Non-pigmented ciliary epithelial cell (primary cell): Measurements from ENCODE around the gene HS3ST2.
"Not testable (repeated sequence)": the region's sequence is repeated elsewhere in the genome, so short reads cannot be mapped to it uniquely, and the experiment has no call there.

Source experiments
- DNase-seq: peaks from one replicate; pipeline ENCODE4 v3.0.0-alpha.2; 2010; ENCODE audit warnings: low read depth

HS3ST2 gene

DNA sequence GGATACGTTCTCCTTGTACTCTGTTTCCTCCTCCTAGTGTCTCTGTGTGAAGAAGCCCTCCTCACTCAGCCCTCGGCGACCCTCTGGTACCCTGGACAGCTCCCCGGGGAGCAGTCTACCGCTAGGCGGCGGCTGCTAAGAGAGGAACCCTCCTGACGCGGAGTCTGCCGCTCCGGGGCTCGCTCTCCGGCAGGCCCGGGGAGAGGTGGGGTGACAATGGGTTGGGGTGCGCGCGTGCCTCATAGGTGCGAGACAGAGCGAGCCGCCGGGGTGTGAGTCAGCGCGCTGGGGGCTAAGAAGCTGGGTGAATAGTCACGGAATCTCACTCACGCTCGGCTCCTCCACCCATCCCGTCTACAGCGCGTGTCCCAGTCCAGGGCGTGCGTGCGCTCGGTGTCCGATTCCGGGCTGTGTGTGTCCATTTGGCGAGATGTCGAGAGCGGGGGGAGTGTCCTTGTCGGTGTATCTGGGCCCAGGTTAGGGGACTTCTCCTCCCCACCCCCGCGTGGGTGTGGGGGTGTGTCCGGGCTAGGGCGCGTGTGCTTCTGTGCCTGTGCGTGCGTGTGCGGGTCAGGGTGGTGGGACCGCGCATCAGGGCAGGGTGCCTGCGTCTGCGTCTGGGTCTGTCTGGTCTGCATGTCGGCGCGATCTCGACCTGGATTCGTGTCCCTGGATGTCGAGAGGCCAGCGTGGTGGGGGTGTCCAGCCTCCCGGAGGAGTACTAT is 577 bp upstream of the HS3ST2 start:
- no peak for DNase-seq

DNA sequence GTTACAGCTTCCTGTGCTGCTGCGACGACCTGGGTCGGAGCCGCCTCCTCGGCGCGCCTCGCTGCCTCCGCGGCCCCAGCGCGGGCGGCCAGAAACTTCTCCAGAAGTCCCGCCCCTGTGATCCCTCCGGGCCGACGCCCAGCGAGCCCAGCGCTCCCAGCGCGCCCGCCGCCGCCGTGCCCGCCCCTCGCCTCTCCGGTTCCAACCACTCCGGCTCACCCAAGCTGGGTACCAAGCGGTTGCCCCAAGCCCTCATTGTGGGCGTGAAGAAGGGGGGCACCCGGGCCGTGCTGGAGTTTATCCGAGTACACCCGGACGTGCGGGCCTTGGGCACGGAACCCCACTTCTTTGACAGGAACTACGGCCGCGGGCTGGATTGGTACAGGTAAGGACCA is 746 bp downstream of the HS3ST2 start:
- no peak for DNase-seq

DNA sequence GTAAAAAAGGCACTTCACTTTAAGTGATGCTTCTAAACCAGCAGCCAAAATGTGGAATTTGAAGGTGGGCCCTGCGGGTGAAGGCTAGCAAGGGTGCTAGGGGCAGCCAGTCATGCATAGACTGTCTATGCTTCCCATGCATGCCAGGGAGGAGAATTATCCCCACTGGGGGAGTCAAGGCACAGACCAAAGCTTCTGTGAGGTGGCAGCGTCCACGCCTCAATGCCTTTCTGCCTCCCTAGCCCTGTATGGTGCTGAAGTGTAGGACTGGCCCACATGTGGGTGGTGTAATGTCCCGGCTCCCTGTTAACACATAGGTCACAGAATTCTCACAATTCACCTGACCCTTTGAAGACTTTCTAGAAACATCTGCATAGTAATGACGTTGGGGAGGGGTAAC is 1.9 kb downstream of the HS3ST2 start:
- DNase-seq = no peak

DNA sequence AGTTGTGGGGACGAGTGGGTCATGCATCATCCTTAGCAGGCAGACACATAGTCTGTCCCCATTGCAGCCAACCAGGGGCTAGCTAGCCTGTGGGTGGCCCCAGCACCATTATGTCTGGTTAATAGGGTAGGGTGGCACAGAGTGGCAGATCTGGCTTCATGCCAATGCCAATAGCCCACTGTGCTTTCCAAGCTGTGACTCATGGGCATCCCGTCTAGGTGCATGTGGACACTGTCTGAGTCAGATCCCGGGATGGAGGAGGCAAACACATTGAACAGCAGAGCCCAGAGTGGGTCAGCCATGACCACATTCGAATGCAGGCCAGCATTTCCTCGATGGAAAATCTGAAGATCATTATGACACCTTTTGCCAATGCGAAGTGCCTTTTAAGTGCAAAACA is 2.5 kb downstream of the HS3ST2 start:
- DNase-seq = no peak

DNA sequence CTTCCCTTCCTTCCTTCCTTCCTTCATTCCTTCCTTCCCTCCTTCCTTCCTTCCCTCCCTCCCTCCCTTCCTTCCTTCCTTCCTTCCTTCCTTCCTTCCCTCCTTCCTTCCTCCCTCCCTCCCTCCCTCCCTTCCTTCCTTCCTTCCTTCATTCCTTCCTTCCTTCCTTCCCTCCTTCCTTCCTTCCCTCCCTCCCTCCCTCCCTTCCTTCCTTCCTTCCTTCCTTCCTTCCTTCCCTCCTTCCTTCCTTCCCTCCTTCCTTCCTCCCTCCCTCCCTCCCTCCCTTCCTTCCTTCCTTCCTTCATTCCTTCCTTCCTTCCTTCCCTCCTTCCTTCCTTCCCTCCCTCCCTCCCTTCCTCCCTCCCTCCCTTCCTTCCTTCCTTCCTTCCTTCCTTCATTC is 4.8 kb downstream of the HS3ST2 start:
- not testable (repeated sequence) for DNase-seq

DNA sequence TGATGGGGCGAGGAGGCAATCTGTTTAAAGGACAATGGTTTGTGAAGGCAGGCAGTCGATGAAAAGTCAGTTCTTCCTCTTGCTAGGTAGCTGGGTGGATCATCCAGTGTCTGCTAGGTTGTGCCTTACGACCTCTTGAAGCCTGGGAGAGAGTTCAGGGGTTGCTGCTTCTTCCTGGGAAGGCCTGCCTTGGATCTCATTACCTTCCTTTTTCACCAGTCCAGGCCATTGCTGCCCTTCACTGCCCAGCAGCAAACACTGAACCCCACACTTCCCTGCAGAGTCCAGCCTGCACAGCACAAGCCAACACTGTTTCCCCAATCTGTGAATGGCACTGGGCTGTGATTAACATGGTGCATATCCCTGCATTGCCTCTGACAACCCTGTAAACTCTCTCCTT is 24.7 kb downstream of the HS3ST2 start:
- no peak for DNase-seq

DNA sequence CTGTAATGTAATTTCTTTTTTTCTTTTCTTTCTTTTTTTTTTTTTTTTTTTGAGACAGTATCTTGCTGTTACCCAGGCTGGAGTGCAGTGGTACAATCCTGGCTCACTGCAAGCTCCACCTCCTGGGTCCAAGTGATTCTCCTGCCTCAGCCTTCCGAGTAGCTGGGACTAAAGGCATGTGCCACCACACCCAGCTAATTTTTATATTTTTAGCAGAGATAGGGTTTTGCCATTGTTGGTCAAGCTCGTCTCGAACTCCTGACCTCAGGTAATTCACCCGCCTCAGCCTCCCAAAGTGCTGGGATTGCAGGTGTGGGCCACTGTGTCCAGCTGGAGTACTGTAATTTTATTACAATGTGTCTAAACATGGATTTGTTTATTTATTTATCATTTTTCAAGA is 28.1 kb downstream of the HS3ST2 start:
- DNase-seq = not testable (repeated sequence)

DNA sequence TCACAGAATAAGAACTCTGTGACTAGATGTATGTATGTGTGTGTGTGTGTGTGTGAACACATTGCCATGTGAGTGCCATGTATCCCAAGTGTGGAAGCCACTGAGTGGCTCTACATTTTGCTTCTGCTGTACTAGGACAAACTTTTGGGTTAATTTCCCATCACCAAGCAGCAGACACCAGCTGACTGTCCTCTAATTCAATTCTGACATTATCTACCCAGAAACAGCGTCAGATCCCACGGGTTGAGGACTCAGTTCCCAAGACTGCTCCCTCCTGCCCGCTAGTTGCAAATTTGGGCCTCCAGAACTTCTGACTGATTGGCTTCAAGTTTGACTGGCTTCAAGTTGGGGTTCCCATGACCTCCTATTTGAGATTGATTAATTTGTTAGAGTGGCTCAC is 29.2 kb downstream of the HS3ST2 start:
- no peak for DNase-seq

DNA sequence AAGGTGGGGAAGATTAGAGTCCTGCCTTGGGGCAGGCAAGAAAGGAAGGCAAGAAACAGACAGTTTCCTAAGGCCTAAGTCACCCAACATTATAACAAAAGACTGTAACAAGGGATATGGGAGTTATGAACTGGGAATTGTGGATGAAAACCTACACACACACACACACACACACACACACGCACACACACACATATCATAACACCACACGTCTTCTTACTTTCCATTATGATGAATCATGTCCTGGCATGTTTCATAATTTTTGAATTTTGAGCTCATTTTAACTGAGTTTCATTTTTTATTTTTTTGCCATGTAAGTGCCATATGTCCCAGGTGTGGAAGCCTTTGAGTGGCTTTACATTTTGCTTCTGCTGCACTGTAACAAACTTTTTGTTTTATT is 29.9 kb downstream of the HS3ST2 start:
- no peak for DNase-seq

DNA sequence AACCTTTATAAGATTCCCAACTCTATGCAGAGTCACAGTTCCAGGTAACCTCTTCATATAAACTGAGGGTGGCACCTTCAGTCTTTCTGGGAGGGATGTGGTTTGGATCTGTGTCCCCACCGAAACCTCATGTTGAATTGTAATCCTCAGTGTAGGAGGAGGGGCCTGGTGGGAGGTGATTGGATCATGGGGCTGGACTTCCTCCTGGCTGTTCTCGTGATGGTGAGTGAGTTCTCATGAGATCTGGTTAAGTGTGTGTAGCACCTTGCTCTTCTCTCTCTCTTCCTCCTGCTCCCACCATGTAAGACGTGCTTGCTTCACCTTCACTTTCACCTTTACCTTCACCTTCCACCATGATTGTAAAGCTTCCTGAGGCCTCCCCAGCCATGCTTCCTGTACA is 30.5 kb downstream of the HS3ST2 start:
- no peak for DNase-seq

DNA sequence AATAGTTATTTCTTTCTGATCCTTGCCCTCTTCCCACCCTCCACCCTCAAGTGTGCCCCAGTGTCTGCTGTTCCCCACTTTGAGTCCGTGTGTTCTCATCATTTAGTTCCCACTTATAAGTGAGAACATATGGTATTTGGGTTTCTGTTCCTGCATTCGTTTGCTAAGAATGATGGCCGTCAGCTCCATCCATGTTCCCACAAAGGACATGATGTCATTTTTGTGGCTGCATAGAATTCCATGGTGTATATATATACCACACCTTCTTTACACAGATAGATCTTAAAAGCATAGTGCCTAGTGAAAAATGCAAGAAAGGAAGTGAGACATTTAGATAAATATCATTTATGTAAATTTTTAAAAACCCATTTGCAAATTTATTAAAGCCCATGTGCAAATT is 33.1 kb downstream of the HS3ST2 start:
- DNase-seq = no peak

DNA sequence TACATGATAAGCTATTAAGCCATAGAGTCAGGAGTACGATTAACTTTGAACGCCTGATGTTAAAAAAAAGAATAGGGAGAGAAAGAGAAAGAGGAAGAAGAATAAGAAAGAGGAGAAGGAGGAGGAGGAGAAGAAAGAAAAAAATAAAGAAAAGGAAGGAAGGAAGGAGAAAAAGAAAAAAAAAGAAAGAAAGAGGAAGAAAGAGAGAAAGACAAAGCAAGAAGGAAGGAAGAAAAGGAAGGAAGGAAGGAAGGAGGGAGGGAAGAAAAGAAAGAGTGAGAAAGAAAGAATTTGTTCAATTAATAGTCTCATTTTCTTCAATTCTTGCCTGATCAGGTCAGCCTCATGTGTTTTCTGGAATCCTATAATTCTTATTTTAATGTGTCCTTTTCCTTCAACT is 33.7 kb downstream of the HS3ST2 start:
- no peak for DNase-seq

DNA sequence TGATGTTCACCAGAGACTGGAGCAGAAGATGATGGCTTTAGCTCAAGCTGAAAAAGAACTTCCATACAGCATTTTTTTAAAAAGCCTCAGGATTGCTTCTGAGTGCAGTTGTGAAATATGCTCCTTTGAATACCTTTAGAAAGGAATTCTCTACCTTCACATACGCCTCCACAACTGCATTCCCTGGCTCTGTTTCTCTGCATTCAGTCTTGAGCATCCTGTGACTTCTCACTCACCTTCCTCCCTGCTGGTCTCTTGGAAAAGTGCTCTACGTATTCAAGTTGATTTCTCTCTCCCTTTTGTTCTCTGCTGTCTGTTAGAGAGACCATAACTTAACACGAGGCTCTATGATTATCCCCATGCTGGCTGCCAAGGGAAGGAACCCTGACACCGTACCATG is 34.5 kb downstream of the HS3ST2 start:
- no peak for DNase-seq

DNA sequence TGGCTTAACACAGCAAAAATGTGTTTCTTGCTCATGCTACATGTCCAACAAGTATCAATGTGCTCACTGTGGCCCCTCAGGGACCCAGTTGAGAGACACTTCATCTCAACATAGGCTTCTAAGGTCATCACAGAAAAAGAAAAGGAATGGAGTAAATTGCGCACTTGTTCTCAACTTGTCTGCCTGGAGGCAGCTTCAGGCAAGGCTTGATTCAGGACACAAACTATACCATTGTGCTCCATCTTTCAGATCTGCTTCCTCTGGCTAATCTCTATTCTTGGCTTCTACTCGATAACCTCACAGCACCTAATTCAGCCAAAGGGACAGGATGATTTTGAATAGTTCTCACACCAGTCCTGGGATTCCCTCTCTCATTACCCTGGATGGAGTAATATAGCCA is 35.6 kb downstream of the HS3ST2 start:
- DNase-seq = no peak

DNA sequence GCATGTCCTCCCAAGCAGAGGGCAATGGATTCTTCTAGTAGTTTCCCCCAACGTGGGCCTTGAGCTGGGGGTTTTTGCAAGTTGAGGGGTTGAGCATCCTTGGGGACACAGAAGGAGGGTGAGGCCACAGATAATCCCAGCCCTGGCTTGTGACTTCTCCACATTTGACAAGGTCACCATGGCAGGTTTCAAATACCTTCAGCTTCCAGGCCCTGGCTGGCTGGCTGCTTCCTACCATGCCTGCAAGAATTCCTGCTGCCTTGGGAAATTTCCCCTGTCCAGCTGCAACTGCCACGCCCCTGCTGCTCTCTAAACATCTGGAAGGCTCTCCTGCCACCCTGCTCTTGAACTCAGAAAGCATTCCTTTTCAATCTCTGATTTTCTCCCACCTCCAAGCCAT is 41.3 kb downstream of the HS3ST2 start:
- no peak for DNase-seq

DNA sequence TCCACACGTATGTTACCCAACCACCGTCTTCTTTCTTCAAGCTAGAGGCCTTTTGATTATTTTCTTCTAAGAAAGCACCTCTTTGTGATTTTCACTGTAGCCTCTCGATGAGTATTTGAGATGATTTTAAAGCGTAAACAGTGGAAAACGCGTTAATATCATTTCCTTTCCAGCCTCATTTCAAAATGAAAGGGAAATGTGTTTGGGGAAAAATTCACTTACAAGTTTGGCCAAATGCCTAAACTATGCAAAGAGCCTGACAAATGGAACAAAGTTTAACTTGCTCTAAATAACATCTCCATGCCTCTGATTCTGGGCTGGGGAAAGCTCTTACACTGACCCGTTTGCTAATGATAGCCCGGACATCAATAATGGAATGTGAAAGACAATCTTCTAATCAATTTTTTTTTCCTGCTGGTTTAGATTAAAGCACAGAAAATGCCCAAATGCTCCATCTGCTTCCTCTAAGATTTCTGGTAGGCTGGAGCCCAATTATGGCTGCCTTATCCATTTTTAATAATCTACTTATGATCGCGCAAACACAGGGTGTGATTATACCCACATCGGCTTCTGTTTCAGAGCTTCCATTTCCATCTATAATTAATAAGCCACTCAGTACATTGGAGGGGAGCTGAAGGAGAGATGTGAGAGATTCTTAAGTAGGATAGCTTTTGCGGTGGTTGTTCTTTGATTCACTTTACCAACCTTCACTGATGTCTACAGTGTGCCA is 43.5 kb downstream of the HS3ST2 start:
- DNase-seq = no peak

DNA sequence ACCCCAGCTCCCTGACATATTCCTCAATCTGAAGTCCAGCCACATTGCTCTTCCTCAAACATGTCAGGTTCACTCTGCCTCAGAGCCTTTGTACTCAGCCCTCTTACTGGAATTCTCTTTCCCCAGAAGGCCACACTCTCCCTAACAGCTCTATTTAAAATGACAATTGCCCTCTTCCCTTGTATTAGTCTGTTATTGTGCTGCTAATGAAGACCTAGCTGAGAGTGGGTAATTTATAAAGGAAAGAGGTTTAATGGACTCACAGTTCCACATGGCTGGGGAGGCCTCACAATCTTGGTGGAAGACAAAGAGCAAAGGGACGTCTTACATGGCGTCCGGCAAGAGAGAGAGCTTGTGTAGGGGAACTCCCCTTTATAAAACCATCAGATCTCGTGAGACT is 46.0 kb downstream of the HS3ST2 start:
- no peak for DNase-seq

DNA sequence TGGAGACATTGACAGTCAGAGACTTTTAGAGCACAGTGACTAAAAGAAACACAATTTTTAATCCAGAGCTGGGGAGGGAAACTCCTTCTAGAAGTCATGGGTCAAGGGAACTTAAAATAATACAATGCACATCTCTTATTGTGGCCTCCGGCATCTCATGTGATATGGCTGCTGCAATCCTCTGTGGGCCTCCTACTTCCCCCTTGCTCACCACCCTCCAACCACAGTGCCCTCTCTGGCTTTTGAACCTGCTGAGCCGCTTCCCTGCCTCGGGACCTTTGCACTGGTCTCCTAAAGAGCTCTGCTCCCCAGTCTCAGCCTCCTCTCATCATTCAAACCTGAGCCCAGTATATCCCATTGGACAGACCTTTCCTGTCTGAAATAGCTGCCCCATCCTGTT is 47.6 kb downstream of the HS3ST2 start:
- no peak for DNase-seq

DNA sequence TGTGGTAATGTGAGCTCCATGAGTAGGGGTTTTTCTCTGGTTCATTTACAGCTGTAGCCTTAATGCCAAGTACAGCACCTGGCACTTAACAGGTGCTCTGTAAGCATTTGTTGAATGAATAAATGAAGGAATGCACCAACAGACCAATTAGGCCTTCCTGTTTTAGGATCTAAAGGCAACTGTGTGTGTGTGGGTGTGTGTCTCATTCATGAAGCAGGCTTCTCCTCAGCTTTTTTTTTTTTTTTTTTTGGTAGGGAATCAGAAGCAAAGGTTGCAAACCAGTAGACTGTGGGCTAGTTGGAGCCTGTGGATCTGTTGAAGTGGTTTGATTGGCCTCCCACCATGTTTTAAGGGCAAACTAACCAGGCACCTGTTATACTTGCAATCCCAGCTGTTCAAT is 48.1 kb downstream of the HS3ST2 start:
- DNase-seq = no peak

DNA sequence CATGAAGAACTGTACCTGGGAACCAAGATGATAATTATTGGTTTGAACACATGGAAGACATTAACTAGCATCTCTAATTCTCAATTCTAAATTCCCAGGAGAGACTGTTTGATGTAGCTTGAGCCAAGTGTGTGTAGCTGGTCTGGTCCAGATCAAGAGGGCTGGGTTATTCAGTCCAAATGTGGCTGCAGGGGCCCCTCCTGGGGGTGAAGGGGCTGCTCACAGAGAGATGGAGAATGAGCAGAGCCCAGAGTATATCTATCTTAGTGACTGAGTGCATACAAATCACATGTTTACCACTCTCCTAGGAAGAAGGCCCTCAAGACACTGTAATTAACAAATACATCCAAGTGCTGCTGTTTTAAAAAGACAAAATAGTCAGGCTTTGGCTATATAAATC is 50.4 kb downstream of the HS3ST2 start:
- DNase-seq = no peak

DNA sequence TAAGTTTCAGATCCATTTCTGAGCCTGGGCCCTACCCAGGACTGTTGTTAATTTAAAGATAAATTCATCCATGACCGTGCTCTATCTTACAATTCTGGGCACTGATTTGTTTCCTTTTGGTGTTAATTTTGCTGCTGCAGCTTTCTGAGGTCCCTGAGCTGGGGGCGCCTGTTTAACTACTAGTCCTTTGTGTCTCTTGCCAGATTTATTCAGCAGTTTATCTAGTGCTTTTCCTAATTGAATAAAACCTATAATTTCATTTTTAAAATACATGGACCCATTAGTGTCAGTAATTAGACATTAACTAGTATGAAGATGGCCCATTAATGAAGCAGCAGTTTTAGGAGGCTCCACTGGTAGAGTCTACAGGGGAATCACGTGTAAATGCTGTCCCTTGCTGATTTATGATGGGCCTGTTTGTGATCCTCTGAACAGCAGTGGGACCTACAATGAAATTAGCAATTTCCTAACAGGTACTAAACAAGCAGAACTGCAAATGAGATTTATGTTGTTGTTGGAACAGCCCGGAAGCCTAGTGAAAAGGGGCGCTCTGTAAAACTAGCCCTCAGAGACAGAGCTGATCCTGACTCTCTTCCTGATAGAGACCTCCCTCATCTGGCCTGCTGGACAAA is 54.7 kb downstream of the HS3ST2 start:
- DNase-seq = no peak

DNA sequence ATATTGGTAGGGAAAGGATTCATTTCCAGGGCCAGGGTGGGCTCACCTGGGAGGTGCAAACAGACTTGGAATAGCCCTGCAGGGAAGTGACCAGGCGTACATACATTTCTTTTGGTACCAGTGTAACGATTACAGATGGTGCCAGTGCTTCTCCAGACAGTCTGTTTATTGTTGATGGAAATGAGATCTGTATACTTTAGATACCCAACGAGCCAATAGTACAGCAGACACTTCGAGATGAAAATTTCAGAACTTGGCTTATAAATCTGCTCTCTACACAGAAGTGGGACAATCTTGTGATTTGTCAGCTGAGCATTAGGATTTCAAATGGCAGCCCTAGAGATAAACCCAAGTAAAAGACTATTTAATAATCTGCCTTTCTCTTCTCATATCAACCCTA is 57.9 kb downstream of the HS3ST2 start:
- DNase-seq = no peak

DNA sequence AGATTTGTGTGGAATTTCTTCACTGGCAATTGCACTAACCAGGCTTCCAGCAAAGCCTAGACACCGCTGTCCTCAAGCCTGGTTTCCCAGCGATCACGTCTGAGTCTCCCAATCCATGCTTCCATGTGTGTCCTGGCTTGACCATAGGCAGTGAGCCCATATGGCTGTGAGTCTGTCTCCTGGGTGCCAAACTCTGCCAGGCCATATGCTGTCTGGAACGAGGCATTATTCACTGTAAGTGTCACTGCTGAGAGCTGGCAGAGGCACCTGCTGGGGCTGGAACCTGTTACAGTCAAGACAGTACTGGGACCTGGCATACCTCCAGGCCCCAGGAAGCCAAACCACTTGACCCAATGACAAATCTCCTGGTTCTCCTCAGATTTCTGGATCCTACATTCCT is 60.4 kb downstream of the HS3ST2 start:
- DNase-seq = no peak

DNA sequence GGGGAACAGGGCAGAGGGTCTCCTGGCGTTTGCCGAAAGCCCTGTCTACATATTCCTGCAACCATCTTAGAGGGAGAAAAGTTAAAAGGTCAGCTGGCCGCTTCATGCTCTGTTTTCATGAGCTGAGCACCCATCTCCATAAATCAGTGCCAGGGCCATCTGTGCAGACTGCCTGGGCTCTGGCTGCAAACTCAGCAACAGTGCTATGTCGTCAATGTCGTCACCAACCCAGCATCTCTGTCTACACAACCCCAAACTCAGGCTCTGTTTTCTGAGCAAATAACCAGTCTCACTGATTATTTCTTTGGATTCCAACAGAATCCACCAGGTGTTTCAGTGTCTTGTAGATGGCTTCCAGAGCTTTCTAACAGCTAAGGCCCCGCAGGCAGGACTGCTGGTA is 65.0 kb downstream of the HS3ST2 start:
- no peak for DNase-seq
